Left lung (tissue), 10 donors: Measurements from ENCODE around the gene ARTN. TPM values are rescaled to one million over a fixed set of nuclear protein-coding genes. Genes with fewer than 3 reads are reported as not detected.

Experiments
- ATAC-seq: fragments of 200-7000 bp; cut with Tn5 transposase; one replicate; pipeline ENCODE4 v1.9.1; 2020; ENCODE audit warnings: moderate library complexity
- DNase-seq, 4 donors: peaks; one replicate each; pipeline ENCODE4 v3.0.0-alpha.2; 2013 to 2020
- H3K27ac ChIP-seq, 2 donors: fragments of 200-600 bp; sonication (generic) in 1 of 2; one replicate each; pipeline versions ENCODE4 v1.5.0 to v1.8.0; 2020 to 2021
- H3K27me3 ChIP-seq, 2 donors: fragments of 200-600 bp; sonication (generic) in 1 of 2; one replicate each; pipeline versions ENCODE4 v1.5.0 to v1.8.0; 2020 to 2021
- H3K36me3 ChIP-seq, 2 donors: fragments of 200-600 bp; sonication (generic) in 1 of 2; one replicate each; pipeline versions ENCODE4 v1.5.0 to v1.8.0; 2020 to 2021
- H3K4me1 ChIP-seq, 2 donors: fragments of 200-600 bp; one replicate each; pipeline ENCODE4 v1.8.0; 2021
- H3K4me3 ChIP-seq, 2 donors: fragments of 200-600 bp; sonication (generic) in 1 of 2; one replicate each; pipeline versions ENCODE4 v1.5.0 to v1.8.0; 2020 to 2021; ENCODE audit warnings: mild to moderate bottlenecking in 1 of 2
- H3K9me3 ChIP-seq, 2 donors: fragments of 200-600 bp; sonication (generic) in 1 of 2; one replicate each; pipeline versions ENCODE4 v1.5.0 to v1.8.0; 2020 to 2021
- intact Hi-C, 2 donors: fragments of 100-400 bp; cut with DNase I; formaldehyde crosslinking; loops; one replicate each; pipeline versions ENCODE4 v1.11.2 to v1.14.2; 2022
- polyA plus RNA-seq, 6 donors: library from polyadenylated mRNA; unstranded; fragments of 120-200 nt; gene quantifications; one replicate each; pipeline ENCODE4 v1.2.1, GENCODE V29; 2013; ENCODE audit not compliant: insufficient read length in 6 of 6
- total RNA-seq, 2 donors: library from RNA; stranded (reverse); fragmentation: NEBNext Ultra II Directional; extraction: Animal tissue kit (Norgen Biotek cat#: 25700); gene quantifications; one replicate each; pipeline ENCODE4 v1.2.1, GENCODE V29; 2021
- TF ChIP-seq, protein P1 (sequence below), 2 donors: fragments of 200-600 bp; sonication (generic) in 1 of 2; IDR thresholded peaks; one replicate each; pipeline versions ENCODE4 v1.5.0 to v1.8.0; 2021; ENCODE audit warnings: antibody characterized with exemption in 2 of 2
- donor health status: DM: no; HTN: yes; CAD: no.
- donor health status: DM: no; HTN: no; CAD: no.

Gene ARTN
- total and polyA plus RNA-seq, 8 donors: 1.8 to 4.2 (median 2.5) TPM

DNA sequence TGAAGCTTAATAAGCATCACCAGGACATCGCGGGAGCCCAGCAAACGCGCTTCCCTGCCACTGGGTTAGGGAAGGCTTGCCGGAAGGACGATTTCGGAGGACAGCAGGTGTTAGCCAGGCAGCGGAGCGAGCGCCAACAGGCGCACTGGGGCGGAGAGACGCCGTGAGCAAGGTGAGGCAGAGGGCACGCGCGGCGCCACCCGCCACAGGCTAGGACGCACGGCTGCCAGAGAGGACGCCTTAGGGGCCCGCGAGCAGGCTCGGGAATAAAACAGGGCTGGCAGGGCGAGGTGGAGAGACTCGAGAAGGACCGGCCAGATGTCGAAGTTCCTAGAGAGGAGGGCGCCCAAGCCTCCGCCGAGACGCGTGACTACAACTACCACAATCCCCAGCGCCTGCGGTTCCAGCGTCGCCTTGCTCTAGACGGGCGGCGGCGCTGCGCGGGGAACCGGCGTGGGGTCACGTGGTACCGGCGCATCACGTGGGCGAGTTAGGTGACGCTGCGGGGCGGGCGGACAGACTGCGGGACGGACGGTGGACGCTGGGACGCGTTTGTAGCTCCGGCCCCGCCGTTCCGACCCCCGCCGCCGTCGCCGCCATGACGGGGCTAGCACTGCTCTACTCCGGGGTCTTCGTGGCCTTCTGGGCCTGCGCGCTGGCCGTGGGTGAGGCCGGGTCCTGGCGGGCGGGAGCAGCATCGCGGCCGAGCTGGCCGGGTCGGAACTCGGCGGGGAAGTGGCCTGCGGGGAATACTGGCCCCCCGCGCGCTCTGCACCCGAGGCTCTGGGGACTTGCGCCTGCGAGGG lies 41.0 kb downstream of the ARTN start, which contains the start of gene ATP6V0B:
TSS of gene ATP6V0B (plus strand) at position 518 of the 806 bp plus-strand sequence. CDS start at position 599, 81 bp downstream.
- H3K4me1 ChIP-seq: peaks cover 34 to 63% of the 10 kb centered on the region in 2 donors
- intact Hi-C loops: no loop called here
- H3K27me3 ChIP-seq: no peaks in the 10 kb centered on the region
- DNase-seq (peak; percentile 88 to 99 (median 96)), ATAC-seq (peak; percentile 87)
- H3K27ac ChIP-seq: peak within 1 kb of the TSS; percentile 90 to 99
- H3K4me3 ChIP-seq: peak within 1 kb of the TSS; percentile 87 to 98
- TF ChIP-seq, protein P1, sequence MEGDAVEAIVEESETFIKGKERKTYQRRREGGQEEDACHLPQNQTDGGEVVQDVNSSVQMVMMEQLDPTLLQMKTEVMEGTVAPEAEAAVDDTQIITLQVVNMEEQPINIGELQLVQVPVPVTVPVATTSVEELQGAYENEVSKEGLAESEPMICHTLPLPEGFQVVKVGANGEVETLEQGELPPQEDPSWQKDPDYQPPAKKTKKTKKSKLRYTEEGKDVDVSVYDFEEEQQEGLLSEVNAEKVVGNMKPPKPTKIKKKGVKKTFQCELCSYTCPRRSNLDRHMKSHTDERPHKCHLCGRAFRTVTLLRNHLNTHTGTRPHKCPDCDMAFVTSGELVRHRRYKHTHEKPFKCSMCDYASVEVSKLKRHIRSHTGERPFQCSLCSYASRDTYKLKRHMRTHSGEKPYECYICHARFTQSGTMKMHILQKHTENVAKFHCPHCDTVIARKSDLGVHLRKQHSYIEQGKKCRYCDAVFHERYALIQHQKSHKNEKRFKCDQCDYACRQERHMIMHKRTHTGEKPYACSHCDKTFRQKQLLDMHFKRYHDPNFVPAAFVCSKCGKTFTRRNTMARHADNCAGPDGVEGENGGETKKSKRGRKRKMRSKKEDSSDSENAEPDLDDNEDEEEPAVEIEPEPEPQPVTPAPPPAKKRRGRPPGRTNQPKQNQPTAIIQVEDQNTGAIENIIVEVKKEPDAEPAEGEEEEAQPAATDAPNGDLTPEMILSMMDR (IDR thresholded peaks at IDR 0.05): no peak
- H3K9me3 ChIP-seq: no peaks in the 10 kb centered on the region
- H3K36me3 ChIP-seq: peaks cover 5 to 38% of the 10 kb centered on the region in 2 donors

DNA sequence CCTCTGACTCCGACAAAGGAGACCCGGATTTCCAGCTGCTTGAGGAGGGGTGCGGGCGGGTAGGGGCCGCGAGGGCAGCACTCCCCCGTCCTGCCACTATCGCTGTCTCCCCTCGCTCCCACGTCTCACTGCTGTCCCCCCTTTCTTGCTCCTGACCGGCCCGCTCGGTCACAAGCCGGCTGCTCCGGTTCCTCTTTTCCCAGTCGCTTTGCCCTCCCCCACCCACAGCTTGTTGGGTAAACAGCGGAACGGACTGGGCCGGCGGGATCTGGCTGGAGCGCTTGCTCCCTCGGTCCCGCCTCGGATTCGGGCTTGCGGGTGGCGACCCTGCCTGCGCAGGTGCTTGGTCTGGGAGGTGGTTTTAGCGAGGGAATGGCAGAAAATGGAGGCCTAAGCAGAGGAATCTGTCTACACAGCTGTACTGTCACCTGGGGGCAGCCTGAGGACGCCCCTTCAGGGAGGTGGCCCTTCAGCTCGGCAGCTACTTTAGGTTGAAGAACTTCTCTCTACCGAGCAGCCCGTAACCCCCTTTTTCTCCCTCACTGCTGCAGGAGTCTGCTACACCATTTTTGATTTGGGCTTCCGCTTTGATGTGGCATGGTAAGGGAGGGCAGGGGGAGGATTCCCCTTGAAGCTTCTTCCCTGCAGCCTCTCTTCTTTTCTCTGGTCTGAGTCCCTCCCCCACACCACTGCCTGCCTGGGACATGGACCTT lies 41.8 kb downstream of the ARTN start:
- Histone ChIP-seq H3K4me1 (peaks cover 36 to 68% of the 10 kb centered on the region in 2 donors), H3K27ac (peak overlapping the region; percentile 90 to 99), H3K36me3 (peaks cover 5 to 38% of the 10 kb centered on the region in 2 donors), H3K27me3 (no peaks in the 10 kb centered on the region), H3K4me3 (peak overlapping the region; percentile 87 to 98), H3K9me3 (no peaks in the 10 kb centered on the region)
- ATAC-seq (peak; percentile 64), DNase-seq (peak in 3 of 4 donors; percentile 53 to 94 (median 90))
- intact Hi-C loops: no loop called here
- TF ChIP-seq, protein P1 (IDR thresholded peaks at IDR 0.05): no peak

DNA sequence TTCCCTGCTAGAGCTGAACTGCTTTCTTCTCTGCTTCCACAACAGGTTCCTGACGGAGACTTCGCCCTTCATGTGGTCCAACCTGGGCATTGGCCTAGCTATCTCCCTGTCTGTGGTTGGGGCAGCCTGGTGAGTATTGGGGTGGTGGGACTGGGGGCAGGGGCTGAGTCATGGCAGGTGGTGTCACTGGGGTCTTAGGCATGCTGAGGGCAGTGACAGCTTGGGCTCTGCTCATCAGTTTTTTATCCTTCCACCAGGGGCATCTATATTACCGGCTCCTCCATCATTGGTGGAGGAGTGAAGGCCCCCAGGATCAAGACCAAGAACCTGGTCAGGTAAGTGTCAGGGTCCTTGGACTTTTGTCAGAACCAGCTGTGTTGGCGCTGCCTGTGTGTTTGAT lies 42.4 kb downstream of the ARTN start:
- peaks cover 36 to 68% of the 10 kb centered on the region in 2 donors for H3K4me1 ChIP-seq

DNA sequence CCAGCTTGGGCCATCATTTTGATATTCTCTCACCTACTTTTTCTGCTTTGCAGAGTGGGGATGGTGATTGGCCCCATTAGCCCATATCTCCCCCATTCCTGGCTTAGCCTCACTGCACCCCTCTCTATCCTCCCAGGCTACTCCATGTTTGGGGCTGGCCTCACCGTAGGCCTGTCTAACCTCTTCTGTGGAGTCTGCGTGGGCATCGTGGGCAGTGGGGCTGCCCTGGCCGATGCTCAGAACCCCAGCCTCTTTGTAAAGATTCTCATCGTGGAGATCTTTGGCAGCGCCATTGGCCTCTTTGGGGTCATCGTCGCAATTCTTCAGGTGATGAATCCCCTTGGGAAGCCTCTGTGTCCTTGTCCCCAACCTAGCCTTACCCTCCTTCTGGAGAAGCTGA lies 43.3 kb downstream of the ARTN start:
- ATAC-seq (no peak), DNase-seq (no peak)
- H3K9me3 ChIP-seq: no peaks in the 10 kb centered on the region
- peak overlapping the region in 1 of 2 donors; percentile 87 for H3K4me3 ChIP-seq
- H3K27ac ChIP-seq: no peak overlapping the region
- H3K27me3 ChIP-seq: no peaks in the 10 kb centered on the region
- TF ChIP-seq, protein P1 (IDR thresholded peaks at IDR 0.05): no peak
- H3K36me3 ChIP-seq: peaks cover 5 to 38% of the 10 kb centered on the region in 2 donors
- intact Hi-C loops: no loop called here
- H3K4me1 ChIP-seq: peaks cover 36 to 69% of the 10 kb centered on the region in 2 donors

More for the DNA sequence above, 42.4 kb downstream of the ARTN start:
- DNase-seq (no peak), ATAC-seq (no peak)
- H3K27ac ChIP-seq: peak overlapping the region in 1 of 2 donors; percentile 99
- peak overlapping the region; percentile 87 to 98 for H3K4me3 ChIP-seq
- H3K9me3 ChIP-seq: no peaks in the 10 kb centered on the region
- no peaks in the 10 kb centered on the region for H3K27me3 ChIP-seq
- TF ChIP-seq, protein P1 (IDR thresholded peaks at IDR 0.05): no peak
- intact Hi-C loops: no loop called here
- peaks cover 5 to 38% of the 10 kb centered on the region in 2 donors for H3K36me3 ChIP-seq
